ENCODE measurements around the gene PCDHGA8.

The PCDHGA8 gene

DNA sequence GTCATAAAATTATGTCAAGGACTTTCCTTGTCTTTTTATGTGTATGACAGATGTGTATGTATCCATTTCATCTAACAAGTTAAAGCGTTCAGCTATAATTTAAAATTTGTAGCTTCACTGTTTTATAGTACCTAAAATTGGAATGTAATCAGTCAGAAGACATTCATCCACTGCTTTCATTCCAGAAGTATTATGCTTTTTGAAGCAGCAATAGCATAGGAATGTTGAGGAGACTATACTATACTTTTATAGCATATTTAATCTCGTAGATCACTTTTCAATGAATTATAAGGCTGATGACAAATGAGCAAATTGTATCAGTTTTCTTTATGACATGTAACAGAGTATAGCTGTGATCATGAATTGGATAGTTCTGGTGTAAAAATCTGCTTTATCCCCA is 44.8 kb downstream of the PCDHGA8 start:
- DNase-seq, result no peak

DNA sequence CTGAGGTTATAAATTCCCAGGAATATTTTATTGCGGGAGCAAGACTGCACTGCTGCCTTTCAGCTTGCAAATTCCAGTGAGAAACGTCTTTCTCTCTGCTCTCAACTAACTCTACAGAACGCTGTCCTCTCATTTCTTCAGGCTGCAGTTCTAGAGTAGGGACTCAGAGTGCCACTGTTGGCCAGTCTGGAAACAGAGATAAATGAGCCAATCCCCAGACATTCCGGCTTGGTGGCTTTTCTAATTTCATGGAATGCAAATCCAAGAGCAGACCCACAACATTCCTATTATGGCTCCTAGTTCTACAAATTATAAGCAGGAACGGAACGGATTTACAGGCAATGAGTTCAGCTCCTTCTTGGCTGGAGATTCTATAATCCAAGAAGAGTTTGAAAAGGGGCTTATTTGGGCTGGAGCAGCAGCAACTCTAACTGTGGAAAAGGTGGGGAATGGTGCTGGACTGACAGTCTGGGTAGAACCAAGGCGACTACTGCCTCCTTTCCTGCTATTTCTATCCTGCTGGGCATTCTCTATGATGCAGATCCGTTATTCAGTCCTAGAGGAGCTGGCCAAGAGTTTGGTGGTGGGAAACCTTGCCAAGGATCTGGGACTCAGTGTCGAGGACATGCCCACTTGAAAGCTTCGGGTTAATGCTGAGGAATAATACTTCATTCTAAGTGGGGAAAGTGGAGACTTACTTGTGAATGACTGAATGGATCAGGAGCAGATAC is 47.1 kb downstream of the PCDHGA8 start:
- no peak for DNase-seq

DNA sequence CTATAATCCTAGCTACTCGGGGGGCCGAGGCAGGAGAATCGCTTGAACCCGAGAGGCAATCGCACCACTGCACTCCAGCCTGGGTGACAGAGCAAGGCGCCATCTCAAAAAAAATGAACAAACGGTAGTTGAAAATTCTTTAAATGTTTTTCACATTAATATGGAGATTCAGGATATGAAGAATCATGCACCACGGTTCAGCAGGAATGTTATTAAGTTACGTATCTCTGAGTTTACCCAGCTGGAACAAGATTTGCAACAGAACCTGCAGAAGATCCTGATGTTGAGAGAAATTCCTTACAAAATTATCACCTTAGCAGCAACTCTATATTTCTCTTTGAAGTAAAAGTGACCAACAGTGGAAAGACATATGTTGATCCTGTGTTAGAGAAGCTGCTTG is 47.9 kb downstream of the PCDHGA8 start:
- no peak for DNase-seq

DNA sequence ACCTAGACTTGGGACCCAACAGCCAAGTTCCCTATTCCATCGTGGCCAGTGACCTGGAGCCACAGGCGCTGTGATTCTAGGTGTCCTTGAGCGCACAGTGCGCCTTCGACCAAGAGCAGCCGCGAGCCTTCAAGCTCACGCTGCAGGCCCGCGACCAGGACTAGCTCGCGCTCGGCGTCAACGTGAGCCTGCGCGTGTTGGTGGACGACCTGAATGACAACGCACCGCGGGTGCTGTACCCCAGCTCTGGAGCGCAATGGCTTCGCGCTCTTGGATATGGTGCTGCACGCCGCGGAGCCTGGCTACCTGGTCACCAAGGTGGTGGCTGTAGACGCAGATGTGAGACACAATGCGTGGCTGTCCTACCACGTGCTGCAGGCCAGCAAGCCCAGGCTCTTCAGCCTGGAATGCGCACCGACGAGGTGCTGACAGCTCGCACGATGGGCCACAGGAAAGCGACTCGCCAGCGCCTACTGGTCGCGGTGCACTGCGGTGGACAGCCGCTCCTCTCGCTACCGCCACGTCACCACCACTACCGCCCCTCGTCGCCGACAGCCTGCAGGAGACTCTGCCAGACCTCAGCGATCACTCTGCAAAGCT is 49.2 kb downstream of the PCDHGA8 start:
- DNase-seq, result no peak

Measured in activated CD4-positive, CD25-positive, alpha-beta regulatory T cell (primary cell).